Measurements from ENCODE around the gene TAS2R7.
"Not testable (repeated sequence)": the region's sequence is repeated elsewhere in the genome, so short reads cannot be mapped to it uniquely, and the experiment has no call there.

The TAS2R7 gene

GRCh38 chr12:10791769-10792168, 10.7 kb downstream of the TAS2R7 start:
- H3K4me3 Mint-ChIP-seq; H3K27ac Mint-ChIP-seq; H3K9me3 Mint-ChIP-seq; H3K36me3 Mint-ChIP-seq (ENCODE audit: low read depth); H3K4me1 Mint-ChIP-seq (ENCODE audit: low read depth); intact Hi-C loops (cut with micrococcal nuclease); H3K27me3 Mint-ChIP-seq: not testable (repeated sequence)

GRCh38 chr12:10783252-10783651, 19.2 kb downstream of the TAS2R7 start:
- no peak overlapping the region for H3K27ac Mint-ChIP-seq
- H3K9me3 Mint-ChIP-seq, result no peaks in the 10 kb centered on the region
- H3K27me3 Mint-ChIP-seq, result no peaks in the 10 kb centered on the region
- H3K4me3 Mint-ChIP-seq, result no peak overlapping the region
- intact Hi-C loops (cut with micrococcal nuclease), result no loop called here
- H3K4me1 Mint-ChIP-seq (ENCODE audit: low read depth), result no peaks in the 10 kb centered on the region
- no peaks in the 10 kb centered on the region for H3K36me3 Mint-ChIP-seq (ENCODE audit: low read depth)

DNA sequence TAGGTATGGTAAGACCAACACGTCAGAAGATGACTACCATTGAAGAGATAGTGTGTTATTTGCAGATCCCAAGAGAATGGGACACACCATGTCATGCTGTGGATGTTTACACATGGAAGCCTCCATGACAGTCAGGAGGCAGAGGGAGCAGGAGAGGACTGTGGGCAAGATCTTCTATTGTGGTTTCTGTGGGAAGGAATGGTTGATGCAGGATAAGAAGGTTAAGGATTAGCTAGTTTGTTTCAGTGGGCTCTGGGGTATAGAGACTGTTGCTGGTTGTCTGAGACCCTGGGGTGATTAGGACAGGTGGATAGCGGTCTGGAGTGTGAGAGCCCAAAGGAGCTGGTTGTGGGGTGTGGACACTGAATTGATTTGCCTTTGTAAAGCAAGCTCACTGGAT, 23.3 kb downstream of the TAS2R7 start:
- Mint-ChIP-seq H3K27ac (no peak overlapping the region), H3K36me3 (ENCODE audit: low read depth) (no peaks in the 10 kb centered on the region), H3K9me3 (no peaks in the 10 kb centered on the region), H3K4me1 (ENCODE audit: low read depth) (no peaks in the 10 kb centered on the region), H3K4me3 (no peak overlapping the region), H3K27me3 (no peaks in the 10 kb centered on the region)
- intact Hi-C loops (cut with micrococcal nuclease), result loop anchor here (10.0 kb wide), 1 partner anchor 1546 kb away; no protein-coding TSS in a partner anchor

DNA sequence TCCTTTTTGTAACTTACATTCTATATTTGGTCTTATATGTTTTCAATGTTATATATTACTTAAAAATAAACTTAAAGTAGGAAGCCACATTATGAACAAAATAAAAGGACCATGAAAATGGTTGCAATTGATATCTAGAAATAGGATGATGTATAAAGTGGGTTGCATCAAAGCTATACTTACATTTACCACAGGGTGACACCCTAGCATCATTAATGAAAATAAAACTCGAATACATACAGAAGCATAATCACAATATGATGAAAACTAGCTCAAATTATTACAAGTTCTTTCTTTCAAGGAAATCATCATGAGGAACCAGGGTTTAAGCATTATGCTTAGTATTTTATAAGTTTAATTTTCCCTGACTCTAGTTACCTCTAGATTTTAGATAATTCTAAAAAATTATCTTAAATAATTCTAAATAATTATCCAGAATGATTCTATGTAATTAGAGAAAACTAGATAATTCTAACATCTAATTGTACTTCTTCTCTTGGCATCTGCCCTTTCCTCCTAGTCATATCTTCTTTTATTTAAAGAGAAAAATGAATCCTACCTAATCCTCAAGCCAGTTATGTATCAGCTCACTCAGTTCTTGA, 31.2 kb downstream of the TAS2R7 start:
- Mint-ChIP-seq H3K27me3 (peaks cover 10% of the 10 kb centered on the region), H3K9me3 (no peaks in the 10 kb centered on the region), H3K4me3 (no peak overlapping the region)

GRCh38 chr12:10759657-10760056, 42.8 kb downstream of the TAS2R7 start:
- H3K36me3 Mint-ChIP-seq (ENCODE audit: low read depth), result no peaks in the 10 kb centered on the region
- H3K4me1 Mint-ChIP-seq (ENCODE audit: low read depth), result no peaks in the 10 kb centered on the region
- H3K9me3 Mint-ChIP-seq, result peaks cover 22% of the 10 kb centered on the region
- no peak overlapping the region for H3K27ac Mint-ChIP-seq
- H3K4me3 Mint-ChIP-seq, result no peak overlapping the region
- intact Hi-C loops (cut with micrococcal nuclease), result no loop called here
- H3K27me3 Mint-ChIP-seq, result peaks cover 6% of the 10 kb centered on the region

More for the DNA sequence above, 31.2 kb downstream of the TAS2R7 start:
- no peak overlapping the region for H3K27ac Mint-ChIP-seq
- H3K36me3 Mint-ChIP-seq (ENCODE audit: low read depth), result no peaks in the 10 kb centered on the region
- intact Hi-C loops (cut with micrococcal nuclease), result loop anchor here (1.0 to 10.0 kb wide), 3 partner anchors 428 to 1554 kb away; no protein-coding TSS in a partner anchor
- no peaks in the 10 kb centered on the region for H3K4me1 Mint-ChIP-seq (ENCODE audit: low read depth)

DNA sequence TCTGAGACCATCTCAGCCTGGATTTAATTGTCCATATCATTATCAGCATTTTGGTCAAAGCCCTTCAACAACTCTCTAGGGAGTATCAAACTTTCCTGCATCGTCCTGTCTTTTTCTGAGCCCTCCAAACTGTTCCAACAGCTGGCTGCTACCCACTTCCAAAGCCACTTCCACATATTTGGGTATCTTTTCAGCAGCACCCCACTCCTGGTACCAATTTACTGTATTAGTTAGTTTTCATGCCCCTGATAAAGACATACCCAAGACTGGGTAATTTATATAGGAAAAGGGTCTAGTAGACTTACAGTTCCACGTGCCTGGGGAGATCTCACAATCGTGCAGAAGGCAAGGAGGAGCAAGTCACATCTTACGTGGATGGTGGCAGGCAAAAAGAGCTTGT, 46.2 kb downstream of the TAS2R7 start:
- Mint-ChIP-seq H3K4me1 (ENCODE audit: low read depth) (peaks cover 2% of the 10 kb centered on the region), H3K27me3 (peaks cover 11% of the 10 kb centered on the region), H3K36me3 (ENCODE audit: low read depth) (no peaks in the 10 kb centered on the region), H3K4me3 (no peak overlapping the region), H3K9me3 (peaks cover 22% of the 10 kb centered on the region), H3K27ac (no peak overlapping the region)
- intact Hi-C loops (cut with micrococcal nuclease), result no loop called here

GRCh38 chr12:10753059-10753458, 49.4 kb downstream of the TAS2R7 start:
- no peak overlapping the region for H3K27ac Mint-ChIP-seq
- peaks cover 13% of the 10 kb centered on the region for H3K4me1 Mint-ChIP-seq (ENCODE audit: low read depth)
- H3K36me3 Mint-ChIP-seq (ENCODE audit: low read depth), result no peaks in the 10 kb centered on the region
- intact Hi-C loops (cut with micrococcal nuclease), result loop anchor here (5.0 kb wide), 1 partner anchor 36 kb away; no protein-coding TSS in a partner anchor
- peaks cover 9% of the 10 kb centered on the region for H3K27me3 Mint-ChIP-seq
- H3K4me3 Mint-ChIP-seq, result no peak overlapping the region
- H3K9me3 Mint-ChIP-seq, result peaks cover 22% of the 10 kb centered on the region

Data from dendritic cell treated with granulocyte-macrophage colony-stimulating factor and Interleukin-4, amounts not matched to agents 40 ng/mL and 50 ng/mL, for 4 days (primary cell).